ENCODE data around the gene XIRP2. TPM values are rescaled to one million over a fixed set of nuclear protein-coding genes. Genes with fewer than 3 reads are reported as not detected.

The XIRP2 gene
- total and polyA plus RNA-seq, 2 of the 8 experiments (the other 6 are each of a cell fraction or from before 2014, with no cell fraction given), result 0.11 TPM; not detected in 1

GRCh38 chr2:167132066-167132465, 243.8 kb downstream of the XIRP2 start:
- Histone ChIP-seq H2BK5ac (ENCODE audit: low read depth, low read length) (no peak overlapping the region), H2BK12ac (ENCODE audit: low read depth, low read length) (no peak overlapping the region), H3K23ac (ENCODE audit: insufficient read length) (no peak overlapping the region), H4K91ac (replicated peaks; ENCODE audit: insufficient read length, low read length) (no peak overlapping the region), H4K5ac (ENCODE audit: insufficient read length, low read depth, low read length) (no peak overlapping the region), H3K27ac (ENCODE audit: low read depth, low read length) (no peak overlapping the region), H3K4ac (replicated peaks; ENCODE audit: insufficient read length, low read depth, low read length) (no peak overlapping the region), H2AK5ac (ENCODE audit: low read depth, low read length) (no peak overlapping the region), H3K79me2 (ENCODE audit: control insufficient read depth in 1 of 2, insufficient read depth in 2 of 2, low read length in 2 of 2) (no peaks in the 10 kb centered on the region), H2AFZ (ENCODE audit: low read length) (no peak overlapping the region), H2BK15ac (ENCODE audit: low read length) (no peak overlapping the region), H3K56ac (replicated peaks; ENCODE audit: insufficient read length, low read depth, low read length) (no peak overlapping the region), H3K4me3 (ENCODE audit: extremely low read depth in 1 of 4, insufficient read depth in 2 of 4, low read depth in 3 of 4, low read length in 4 of 4) (no peak overlapping the region), H3K79me1 (ENCODE audit: low read depth, low read length) (no peaks in the 10 kb centered on the region), H3K4me1 (replicated peaks in 1 of 4; ENCODE audit: control insufficient read depth in 3 of 4, insufficient read depth in 4 of 4, low read length in 3 of 4) (no peaks in the 10 kb centered on the region), H4K20me1 (replicated peaks in 1 of 2; ENCODE audit: control insufficient read depth in 1 of 2, insufficient read depth in 2 of 2, low read length in 2 of 2) (no peaks in the 10 kb centered on the region), H4K8ac (ENCODE audit: extremely low read depth, insufficient read depth, low read length) (no peak overlapping the region), H2BK20ac (ENCODE audit: low read length) (no peak overlapping the region), H3K23me2 (ENCODE audit: low read depth, low read length) (no peaks in the 10 kb centered on the region), H2BK120ac (replicated peaks; ENCODE audit: low read depth, low read length) (no peak overlapping the region), H3K27me3 (replicated peaks in 1 of 4; ENCODE audit: control insufficient read depth in 3 of 4, extremely low read depth in 1 of 4, insufficient read depth in 3 of 4, low read length in 3 of 4) (peaks cover 0 to 1% (median 0%) of the 10 kb centered on the region in 4 experiments; a peak in 1 of 7 replicates), H3K18ac (ENCODE audit: extremely low read depth, low read length) (no peak overlapping the region), H3K36me3 (ENCODE audit: control insufficient read depth in 2 of 4, insufficient read depth in 4 of 4, low read length in 3 of 4) (no peaks in the 10 kb centered on the region), H3K4me2 (ENCODE audit: insufficient read depth in 1 of 2, low read depth in 2 of 2, low read length in 2 of 2) (no peak overlapping the region), H3K9me3 (ENCODE audit: insufficient read depth in 2 of 2, low read depth in 1 of 2, low read length in 1 of 2) (no peaks in the 10 kb centered on the region), H3K9ac (replicated peaks in 1 of 4; ENCODE audit: extremely low read depth in 1 of 4, low read depth in 3 of 4, low read length in 3 of 4) (no peak overlapping the region), H3K14ac (ENCODE audit: insufficient read length) (no peak overlapping the region)
- DNase-seq (ENCODE audit: low read depth in 1 of 2, low spot score in 2 of 2), result no peak
- ChIA-PET CTCF (ENCODE audit: partially characterized antibody) (interaction anchor here (1.2 to 2.4 kb wide), 3 partner anchors 10 to 79 kb away, joined by 3 to 9 read pairs (median 6); no protein-coding TSS in a partner anchor), POLR2A (ENCODE audit: partially characterized antibody) (interaction anchor here (1.8 kb wide), 1 partner anchor 10 kb away, joined by 6 read pairs; no protein-coding TSS in a partner anchor)
- no peak for FAIRE-seq
- WGBS, 2 experiments (ENCODE audit: extremely low coverage in 1 of 2, insufficient coverage in 1 of 2, insufficient read length in 1 of 2, insufficient replicate concordance in 2 of 2, low coverage in 1 of 2, low lambda C conversion rate in 2 of 2, missing lambda C conversion rate in 1 of 2), result 88% methylated on average over 1 of the region's 1 CpG; no CpG with 5 or more reads in 1 of the 2 experiments
- TF ChIP-seq POLR2AphosphoS5 (IDR thresholded peaks at IDR 0.05; ENCODE audit: low read depth, low read length), result no peak
- TF ChIP-seq TBP (IDR thresholded peaks at IDR 0.05; ENCODE audit: low read depth, low read length), result no peak
- no peak for TF ChIP-seq CTCF (IDR thresholded peaks at IDR 0.05; ENCODE audit: control extremely low read depth in 1 of 3, insufficient read depth in 1 of 3, low read depth in 1 of 3, low read length in 3 of 3)
- no peak for TF ChIP-seq TCF12 (IDR thresholded peaks at IDR 0.05; ENCODE audit: low read depth, low read length)
- TF ChIP-seq RFX5 (IDR thresholded peaks at IDR 0.05; ENCODE audit: borderline replicate concordance, low read depth, low read length), result no peak
- no peak for TF ChIP-seq BRCA1 (IDR thresholded peaks at IDR 0.05; ENCODE audit: low read depth, low read length)

All from H1 (cell line).